ENCODE results near the gene APOL6. TPM values are rescaled to one million over a fixed set of nuclear protein-coding genes. Genes with fewer than 3 reads are reported as not detected.

Gene APOL6
- total RNA-seq, 1 experiment from 2014 or later = 5.6 TPM

DNA sequence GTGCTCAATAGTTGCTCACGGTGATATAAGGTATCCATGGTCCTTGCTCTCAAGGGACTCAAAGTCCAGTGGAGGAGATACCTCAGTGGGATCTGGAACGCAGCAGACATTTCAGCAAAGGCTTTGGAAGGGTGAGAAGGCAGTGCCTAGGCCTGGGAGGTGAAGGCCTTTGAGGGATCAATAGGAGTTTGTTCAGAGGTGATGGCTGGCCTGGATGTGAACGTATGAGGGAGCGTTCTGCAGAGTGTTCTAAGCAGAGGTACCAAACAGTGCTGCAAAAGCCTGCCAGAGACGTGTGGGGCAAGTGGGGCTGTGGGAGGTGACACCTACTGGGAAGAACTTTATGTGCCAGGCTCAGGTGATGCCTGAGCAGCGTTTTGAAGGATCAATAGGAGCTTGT is 23.7 kb upstream of the APOL6 start:
- Histone ChIP-seq H3K27me3 (no peaks in the 10 kb centered on the region), H3K4me3 (no peak overlapping the region), H3K9me3 (replicated peaks) (peaks cover 4% of the 10 kb centered on the region; the same call in 1 of the 2 replicates), H3K4me1 (peaks cover 25% of the 10 kb centered on the region), H3K36me3 (no peaks in the 10 kb centered on the region), H3K27ac (no peak overlapping the region)
- no peak for DNase-seq

DNA sequence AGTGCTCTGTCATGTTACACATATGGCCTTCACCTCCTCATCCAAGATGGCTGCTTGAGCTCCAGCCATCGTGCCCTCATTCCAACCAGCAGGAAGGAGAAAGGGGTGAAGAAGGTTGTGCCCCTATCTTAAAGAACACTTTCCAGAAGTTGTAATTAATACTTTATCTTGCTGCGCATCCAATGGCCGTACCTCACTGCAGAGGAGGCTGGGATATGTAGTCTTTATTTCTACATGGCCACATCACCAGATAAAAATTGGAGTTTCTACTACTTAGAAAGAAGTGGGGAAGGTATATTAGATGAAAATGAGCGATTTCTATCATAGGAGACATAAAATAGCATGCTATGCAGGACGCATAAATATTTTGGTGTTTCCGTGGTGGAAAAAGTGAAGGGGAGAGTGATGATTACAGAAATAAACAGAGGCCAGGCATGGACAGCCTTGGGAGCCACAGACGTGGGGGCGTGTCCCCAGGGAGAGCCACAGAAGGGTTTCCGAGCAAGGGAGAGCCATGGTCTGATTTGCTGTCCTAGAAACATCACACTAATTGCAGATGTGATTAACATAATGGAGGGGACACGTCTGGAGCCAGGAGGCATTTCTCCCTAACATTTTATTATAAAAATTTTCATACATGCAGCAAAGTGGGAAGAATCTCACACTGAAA is 22.3 kb upstream of the APOL6 start:
- H3K27ac ChIP-seq = no peak overlapping the region

DNA sequence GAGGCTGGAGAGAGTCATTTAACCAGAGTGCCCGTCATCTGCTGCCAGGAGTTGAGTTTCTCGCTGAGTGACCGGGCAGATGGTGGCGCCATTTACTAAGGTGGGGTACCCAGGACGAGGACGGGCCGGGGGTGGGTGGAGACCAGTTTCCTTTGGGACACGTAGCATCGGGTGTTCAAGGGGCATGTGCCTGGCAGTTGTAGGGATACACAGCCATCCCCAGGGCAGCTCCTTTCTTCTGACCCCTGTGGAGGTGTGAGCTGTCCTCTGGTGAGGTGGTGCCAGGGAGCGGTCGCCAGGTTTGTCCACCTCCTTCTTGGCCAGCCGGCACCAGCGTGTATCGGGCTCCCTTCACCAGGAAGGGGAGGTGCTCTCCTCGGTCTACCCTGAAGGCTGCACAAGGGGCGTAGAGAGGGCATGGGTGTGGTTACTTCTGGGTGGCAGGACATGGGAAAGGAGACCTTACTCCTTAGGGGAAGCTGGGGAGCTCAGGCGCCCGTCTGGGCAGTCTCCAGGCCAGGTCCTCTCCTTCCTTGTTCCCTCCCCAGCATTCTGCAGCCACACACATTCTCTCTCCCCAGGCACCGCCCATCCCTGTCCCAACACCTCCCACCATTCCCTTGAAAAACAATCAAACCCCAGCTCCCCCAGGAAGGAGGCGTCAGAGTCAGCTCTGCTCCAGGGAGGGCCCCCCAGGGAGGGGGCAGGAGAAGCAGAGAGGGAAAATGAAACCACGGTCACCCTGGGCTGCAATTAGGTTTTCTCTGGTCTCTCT is 20.8 kb upstream of the APOL6 start:
- H3K36me3 ChIP-seq = no peaks in the 10 kb centered on the region
- H3K27ac ChIP-seq = peak overlapping the region; percentile 55
- peak; percentile 85 to 88 for DNase-seq
- peaks cover 4% of the 10 kb centered on the region; the same call in 1 of the 2 replicates for H3K9me3 ChIP-seq (replicated peaks)
- peak overlapping the region; percentile 63 for H3K4me3 ChIP-seq
- H3K27me3 ChIP-seq = no peaks in the 10 kb centered on the region
- peaks cover 16% of the 10 kb centered on the region for H3K4me1 ChIP-seq

More for the DNA sequence above, 22.3 kb upstream of the APOL6 start:
- Histone ChIP-seq H3K9me3 (replicated peaks) (peaks cover 4% of the 10 kb centered on the region; the same call in 1 of the 2 replicates), H3K27me3 (no peaks in the 10 kb centered on the region), H3K4me1 (peaks cover 28% of the 10 kb centered on the region), H3K4me3 (no peak overlapping the region), H3K36me3 (no peaks in the 10 kb centered on the region)
- no peak for DNase-seq

DNA sequence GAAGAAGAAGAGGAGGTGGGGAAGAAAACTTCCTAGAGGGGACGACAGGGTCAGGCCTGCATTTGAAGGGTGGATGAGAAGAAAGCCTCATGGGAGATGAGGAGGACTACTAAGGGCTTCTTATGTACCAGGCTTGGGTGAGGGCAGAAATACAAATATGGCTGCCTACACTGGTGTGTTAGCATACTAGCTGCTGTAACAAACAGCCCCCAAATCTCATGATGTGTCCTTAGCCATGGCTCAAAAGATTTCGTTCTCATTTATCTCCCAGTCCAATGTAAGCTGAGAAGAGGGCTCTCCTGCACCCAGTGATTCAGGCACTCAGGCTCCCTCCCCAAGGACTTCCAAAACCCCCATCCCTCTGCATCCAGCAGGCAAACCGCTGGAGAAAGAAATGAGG is 19.5 kb upstream of the APOL6 start:
- no peak for DNase-seq
- Histone ChIP-seq H3K27ac (no peak overlapping the region), H3K36me3 (no peaks in the 10 kb centered on the region)

DNA sequence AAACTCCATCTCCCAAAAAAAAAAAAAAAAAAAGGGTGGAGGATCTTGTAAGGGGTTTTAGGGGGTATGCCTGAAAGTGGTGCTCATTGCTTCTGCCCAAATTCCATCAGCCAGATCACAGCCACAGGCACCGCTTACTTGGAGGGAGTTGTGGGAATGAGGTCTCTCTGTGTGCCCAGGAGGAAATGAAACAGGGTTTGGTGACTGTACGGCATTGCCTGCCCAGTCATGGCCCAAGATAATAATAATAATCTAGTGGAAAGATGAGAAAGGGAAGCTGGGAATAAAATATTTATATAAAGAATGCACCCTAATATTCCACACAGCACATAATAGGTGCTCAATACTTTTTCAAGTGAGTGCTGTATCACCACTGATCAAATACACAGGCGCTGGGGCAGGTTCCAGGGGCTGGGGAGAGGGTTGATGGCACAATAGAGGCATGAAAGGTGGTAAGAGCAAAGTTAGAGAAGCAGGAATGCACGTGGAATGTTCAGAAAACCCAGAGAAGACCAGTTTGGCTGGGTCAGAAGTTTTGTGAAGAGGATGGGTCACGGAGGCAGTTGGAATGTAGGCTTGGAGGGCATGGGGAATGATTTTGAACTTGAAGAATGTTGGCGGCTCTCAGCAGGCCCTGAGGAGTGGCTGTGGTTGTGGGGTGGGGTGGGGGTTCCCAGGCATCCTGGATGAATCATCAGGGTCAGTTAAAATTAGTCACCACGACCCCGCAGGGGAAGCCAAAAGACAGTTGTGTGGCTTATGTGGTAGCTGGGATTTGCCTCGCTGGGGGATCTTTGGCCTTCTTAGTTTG is 18.6 kb upstream of the APOL6 start:
- peak overlapping the region; percentile 62 for H3K27ac ChIP-seq
- peaks cover 4% of the 10 kb centered on the region; the same call in 1 of the 2 replicates for H3K9me3 ChIP-seq (replicated peaks)
- no peaks in the 10 kb centered on the region for H3K36me3 ChIP-seq
- H3K4me3 ChIP-seq = no peak overlapping the region
- no peaks in the 10 kb centered on the region for H3K27me3 ChIP-seq
- peaks cover 14% of the 10 kb centered on the region for H3K4me1 ChIP-seq
- DNase-seq = peak; percentile 85 to 89

More for the DNA sequence above, 19.5 kb upstream of the APOL6 start:
- peaks cover 4% of the 10 kb centered on the region; the same call in 1 of the 2 replicates for H3K9me3 ChIP-seq (replicated peaks)
- H3K27me3 ChIP-seq = no peaks in the 10 kb centered on the region
- no peak overlapping the region for H3K4me3 ChIP-seq
- H3K4me1 ChIP-seq = peaks cover 12% of the 10 kb centered on the region

DNA sequence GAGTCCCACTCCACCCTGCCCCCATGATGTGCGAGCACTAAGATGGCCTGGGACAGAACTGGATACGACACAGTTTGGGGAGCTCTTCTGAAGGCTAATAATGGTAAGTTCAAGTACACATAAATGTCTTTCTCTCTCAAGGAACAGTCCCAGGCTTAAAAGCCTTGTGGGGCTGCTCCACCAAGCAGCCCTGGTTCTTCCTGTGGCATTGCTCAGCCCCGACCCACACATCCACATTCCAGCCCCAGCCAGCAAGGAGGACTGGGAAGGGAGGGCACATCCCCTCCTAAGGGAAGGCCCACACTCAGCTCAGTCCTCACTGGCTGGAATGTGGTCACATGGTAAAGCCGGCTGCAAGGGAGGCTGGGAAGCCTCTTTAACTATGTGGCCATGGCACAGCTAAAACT is 17.9 kb upstream of the APOL6 start:
- Histone ChIP-seq H3K4me3 (no peak overlapping the region), H3K27me3 (no peaks in the 10 kb centered on the region), H3K27ac (no peak overlapping the region), H3K36me3 (no peaks in the 10 kb centered on the region), H3K4me1 (peaks cover 14% of the 10 kb centered on the region), H3K9me3 (replicated peaks) (peaks cover 4% of the 10 kb centered on the region; the same call in 1 of the 2 replicates)
- DNase-seq = peak; percentile 29 to 41

DNA sequence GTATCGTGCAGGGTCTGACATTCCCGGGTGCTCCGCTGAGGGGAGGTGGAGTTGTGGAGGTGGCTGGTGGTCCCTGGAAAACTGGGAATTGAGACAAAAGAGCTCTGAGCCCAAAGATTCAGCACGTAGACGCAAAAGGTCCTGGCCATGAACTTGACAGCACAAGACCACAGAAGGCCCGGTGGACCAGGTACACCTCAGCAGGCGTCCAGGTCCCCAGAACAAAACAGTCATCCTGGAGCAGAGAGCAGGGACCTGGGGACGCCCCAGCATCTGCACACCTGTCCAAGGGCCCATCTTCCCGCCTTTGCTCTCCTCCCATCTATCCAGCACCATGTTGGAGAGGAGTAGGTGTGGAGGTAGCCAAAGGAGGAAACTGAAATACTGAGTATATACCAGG is 17.4 kb upstream of the APOL6 start:
- peaks cover 4% of the 10 kb centered on the region; the same call in 1 of the 2 replicates for H3K9me3 ChIP-seq (replicated peaks)
- no peak overlapping the region for H3K4me3 ChIP-seq
- DNase-seq = no peak
- H3K36me3 ChIP-seq = no peaks in the 10 kb centered on the region
- peaks cover 14% of the 10 kb centered on the region for H3K4me1 ChIP-seq
- no peak overlapping the region for H3K27ac ChIP-seq
- no peaks in the 10 kb centered on the region for H3K27me3 ChIP-seq

DNA sequence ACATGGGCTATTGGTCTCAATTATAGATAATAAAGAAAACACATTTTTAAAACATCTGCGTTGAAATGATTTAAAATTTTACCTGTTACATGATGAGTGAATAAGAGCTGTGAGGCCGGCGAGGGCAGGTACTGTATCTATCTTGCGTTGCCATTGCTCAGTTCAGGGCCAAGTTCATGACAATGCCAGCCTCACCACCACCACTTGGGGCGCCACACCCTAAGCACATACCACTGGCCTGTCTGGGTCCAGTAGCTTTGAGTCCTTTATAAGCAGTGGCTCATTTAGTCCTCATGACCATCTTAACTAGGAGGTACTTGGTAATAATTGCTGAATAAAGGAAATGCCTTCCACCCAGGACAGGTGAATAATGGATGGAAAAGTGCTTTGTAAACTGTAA is 16.6 kb upstream of the APOL6 start:
- no peak overlapping the region for H3K27ac ChIP-seq
- peaks cover 4% of the 10 kb centered on the region; the same call in 1 of the 2 replicates for H3K9me3 ChIP-seq (replicated peaks)
- no peak overlapping the region for H3K4me3 ChIP-seq
- H3K27me3 ChIP-seq = no peaks in the 10 kb centered on the region
- H3K36me3 ChIP-seq = no peaks in the 10 kb centered on the region
- DNase-seq = peak; percentile 36 to 60
- peaks cover 14% of the 10 kb centered on the region for H3K4me1 ChIP-seq

DNA sequence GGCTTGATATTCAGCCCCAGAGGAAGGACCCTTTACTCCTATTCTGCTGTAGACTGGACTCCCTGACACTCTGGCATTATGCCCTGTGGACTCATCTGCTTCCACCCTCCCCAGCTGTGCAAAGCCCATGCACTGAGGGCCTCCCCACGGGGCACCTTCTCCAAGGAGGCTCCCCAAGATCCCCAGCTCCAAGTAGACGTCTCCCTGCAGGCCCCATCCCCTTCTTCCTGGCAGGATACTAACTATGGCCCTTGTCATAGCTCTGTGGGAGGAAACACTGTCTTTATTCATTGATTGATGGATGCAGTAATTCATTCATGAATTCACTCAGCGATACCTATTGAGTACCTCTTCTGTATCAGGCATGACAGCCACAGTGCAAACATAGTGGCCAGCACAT is 15.3 kb upstream of the APOL6 start:
- no peak for DNase-seq
- Histone ChIP-seq H3K4me1 (peaks cover 14% of the 10 kb centered on the region), H3K4me3 (no peak overlapping the region), H3K9me3 (replicated peaks) (peaks cover 4% of the 10 kb centered on the region; the same call in 1 of the 2 replicates), H3K36me3 (no peaks in the 10 kb centered on the region), H3K27ac (no peak overlapping the region), H3K27me3 (no peaks in the 10 kb centered on the region)

DNA sequence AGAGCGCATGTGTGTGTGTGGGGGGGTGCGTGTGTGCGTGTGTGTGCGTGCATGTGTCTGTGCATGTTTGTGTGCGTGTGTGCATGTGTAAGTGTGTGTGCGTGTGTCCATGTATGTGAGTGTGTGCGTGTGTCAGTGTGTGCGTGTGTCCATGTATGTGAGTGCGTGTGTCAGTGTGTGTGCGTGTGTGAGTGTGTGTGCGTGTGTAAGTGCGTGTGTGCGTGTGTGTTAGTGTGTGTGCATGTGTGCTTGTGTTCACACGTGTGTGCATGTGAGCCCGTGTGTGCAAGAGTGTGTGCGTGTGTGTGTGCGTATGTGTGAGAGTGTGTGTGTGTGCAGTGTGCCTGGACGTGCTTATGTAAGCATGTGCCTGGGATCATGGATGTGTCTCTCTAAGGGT is 14.7 kb upstream of the APOL6 start:
- peaks cover 14% of the 10 kb centered on the region for H3K4me1 ChIP-seq
- no peak for DNase-seq
- H3K9me3 ChIP-seq (replicated peaks) = peaks cover 4% of the 10 kb centered on the region; the same call in 1 of the 2 replicates
- H3K36me3 ChIP-seq = no peaks in the 10 kb centered on the region
- no peak overlapping the region for H3K27ac ChIP-seq
- H3K4me3 ChIP-seq = no peak overlapping the region
- H3K27me3 ChIP-seq = no peaks in the 10 kb centered on the region

DNA sequence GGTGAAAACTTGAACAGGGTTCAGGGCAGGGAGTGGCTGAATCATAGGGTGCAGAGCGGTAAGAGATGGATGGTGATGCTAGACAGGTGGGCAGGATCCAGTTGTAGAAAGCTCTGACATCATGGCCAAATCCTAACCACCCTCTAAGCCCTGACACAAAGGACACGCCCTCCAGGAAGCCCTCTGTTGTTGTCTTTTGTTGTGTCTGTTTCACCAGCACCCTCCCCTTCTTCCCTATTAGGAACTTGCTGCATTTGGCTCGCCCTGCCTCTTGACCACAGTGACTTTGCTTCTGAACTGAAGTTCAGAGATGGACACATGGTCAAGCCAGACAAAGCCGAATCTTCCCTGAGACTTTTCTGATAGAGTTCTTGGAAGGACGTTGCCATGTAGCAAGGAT is 14.2 kb upstream of the APOL6 start:
- H3K9me3 ChIP-seq (replicated peaks) = no peaks in the 10 kb centered on the region
- peaks cover 14% of the 10 kb centered on the region for H3K4me1 ChIP-seq
- no peaks in the 10 kb centered on the region for H3K36me3 ChIP-seq
- H3K4me3 ChIP-seq = no peak overlapping the region
- DNase-seq = peak in 1 of 2 experiments; percentile 40
- H3K27me3 ChIP-seq = no peaks in the 10 kb centered on the region
- no peak overlapping the region for H3K27ac ChIP-seq

DNA sequence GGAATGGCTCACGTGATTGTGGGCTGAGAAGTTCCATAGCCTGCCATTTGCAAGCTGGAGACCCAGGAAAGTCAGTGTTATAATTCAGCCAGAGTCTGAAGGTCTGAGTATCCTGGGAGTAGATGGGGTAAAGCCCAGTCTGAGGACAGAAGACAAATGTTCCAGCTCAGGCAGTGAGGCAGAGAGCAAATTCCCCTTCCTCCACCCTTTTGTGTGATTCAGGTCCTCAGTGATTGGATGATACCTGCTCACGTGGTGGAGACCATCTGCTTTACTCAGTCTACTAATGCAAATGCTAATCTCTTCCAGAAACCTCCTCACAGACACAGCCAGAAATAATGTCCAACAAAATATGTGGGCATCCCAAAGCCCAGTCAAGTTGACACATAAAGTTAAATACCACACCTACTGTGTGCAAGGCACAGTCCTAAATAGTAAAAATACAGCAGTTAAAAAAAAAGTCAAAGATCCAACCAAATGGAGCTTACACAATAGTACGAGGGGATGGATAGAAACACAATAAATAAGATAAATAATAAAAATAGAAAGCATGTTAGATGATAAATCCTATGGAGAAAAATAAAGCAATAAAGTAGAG is 13.2 kb upstream of the APOL6 start:
- no peaks in the 10 kb centered on the region for H3K27me3 ChIP-seq
- peaks cover 6% of the 10 kb centered on the region; the same call in 1 of the 2 replicates for H3K4me1 ChIP-seq
- H3K27ac ChIP-seq = no peak overlapping the region
- H3K36me3 ChIP-seq = no peaks in the 10 kb centered on the region
- H3K4me3 ChIP-seq = no peak overlapping the region
- H3K9me3 ChIP-seq (replicated peaks) = no peaks in the 10 kb centered on the region
- peak in 1 of 2 experiments; percentile 48 for DNase-seq

DNA sequence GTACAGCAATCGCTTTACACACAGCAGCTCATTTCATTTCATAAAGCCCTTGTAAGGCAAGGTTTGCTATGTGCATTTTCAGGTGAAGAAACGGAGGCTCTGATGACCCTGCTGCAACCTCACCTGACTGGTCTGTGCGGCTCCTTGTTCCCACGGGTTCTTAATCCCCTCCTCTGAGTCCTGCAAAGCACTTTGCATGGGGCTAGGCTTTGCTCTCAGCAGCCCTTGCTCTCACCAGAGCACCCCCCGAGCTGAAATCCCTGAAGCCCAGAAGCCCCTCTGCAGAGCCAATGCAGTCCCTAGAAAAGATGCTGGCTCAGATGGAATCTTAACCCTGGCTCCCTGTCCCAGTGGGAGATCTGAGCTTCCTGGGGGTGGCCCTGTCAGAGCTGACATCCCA is 11.0 kb upstream of the APOL6 start:
- H3K9me3 ChIP-seq (replicated peaks) = no peaks in the 10 kb centered on the region
- no peaks in the 10 kb centered on the region for H3K36me3 ChIP-seq
- H3K27ac ChIP-seq = no peak overlapping the region
- DNase-seq = no peak
- H3K4me3 ChIP-seq = no peak overlapping the region
- no peaks in the 10 kb centered on the region for H3K27me3 ChIP-seq
- peaks cover 6% of the 10 kb centered on the region; the same call in 1 of the 2 replicates for H3K4me1 ChIP-seq

DNA sequence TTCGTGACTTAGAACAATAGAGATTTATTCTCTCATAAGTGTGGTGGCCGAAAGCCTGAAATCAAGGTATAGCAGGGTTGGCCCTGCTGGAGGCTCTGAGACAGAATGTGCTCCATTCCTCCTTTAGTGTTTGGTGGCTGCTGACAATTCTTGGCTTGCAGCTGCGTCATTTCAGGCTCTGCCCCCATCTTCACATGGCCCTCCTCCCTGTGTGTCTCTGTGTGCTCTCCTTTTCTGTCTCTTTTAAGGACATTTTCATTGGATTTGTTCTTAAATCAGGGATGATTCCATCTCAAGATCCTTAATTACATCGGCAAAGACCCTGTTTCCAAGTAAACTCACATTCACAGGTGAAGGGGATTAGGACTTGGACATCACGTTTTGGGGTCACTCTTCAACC is 10.2 kb upstream of the APOL6 start:
- Histone ChIP-seq H3K9me3 (replicated peaks) (no peaks in the 10 kb centered on the region), H3K27ac (no peak overlapping the region), H3K4me3 (no peak overlapping the region), H3K27me3 (no peaks in the 10 kb centered on the region), H3K4me1 (peaks cover 6% of the 10 kb centered on the region; the same call in 1 of the 2 replicates), H3K36me3 (no peaks in the 10 kb centered on the region)
- DNase-seq = no peak
